Kidney glomerular epithelial cell (primary cell): ENCODE measurements around the gene KLF5.
"Not testable (repeated sequence)": the region's sequence is repeated elsewhere in the genome, so short reads cannot be mapped to it uniquely, and the experiment has no call there.

Source experiments
- DNase-seq: peaks from one replicate; lab custom pipeline; 2025; lab: John Stamatoyannopoulos, UW

Gene KLF5

GRCh38 chr13:73088332-73088935, 29.6 kb downstream of the KLF5 start:
- DNase-seq = no peak

- DNase-seq = no peak
Observed at GRCh38 chr13:73089213-73089612, 30.4 kb downstream of the KLF5 start.

GRCh38 chr13:73090116-73090822, 31.5 kb downstream of the KLF5 start:
- DNase-seq = peak; percentile 88

- no peak for DNase-seq
Observed at GRCh38 chr13:73090823-73091187, 32.0 kb downstream of the KLF5 start.

- no peak for DNase-seq
Observed at GRCh38 chr13:73092829-73093228, 34.0 kb downstream of the KLF5 start.

GRCh38 chr13:73096173-73096572, 37.4 kb downstream of the KLF5 start:
- DNase-seq = no peak

- no peak for DNase-seq
Observed at GRCh38 chr13:73096638-73097037, 37.8 kb downstream of the KLF5 start.

- DNase-seq = not testable (repeated sequence)
Observed at GRCh38 chr13:73100781-73101180, 42.0 kb downstream of the KLF5 start.

- no peak for DNase-seq
Observed at GRCh38 chr13:73101351-73102007, 42.7 kb downstream of the KLF5 start.

- DNase-seq = no peak
Observed at GRCh38 chr13:73103238-73103637, 44.4 kb downstream of the KLF5 start.

GRCh38 chr13:73106513-73107178, 47.8 kb downstream of the KLF5 start:
- DNase-seq = no peak

GRCh38 chr13:73107481-73107880, 48.7 kb downstream of the KLF5 start:
- DNase-seq = no peak

- DNase-seq = no peak
Observed at GRCh38 chr13:73107970-73108369, 49.2 kb downstream of the KLF5 start.

GRCh38 chr13:73109288-73109899, 50.6 kb downstream of the KLF5 start:
- no peak for DNase-seq

- DNase-seq = no peak
Observed at GRCh38 chr13:73109969-73110368, 51.2 kb downstream of the KLF5 start.

- no peak for DNase-seq
Observed at GRCh38 chr13:73110814-73111213, 52.0 kb downstream of the KLF5 start.

GRCh38 chr13:73111331-73111730, 52.5 kb downstream of the KLF5 start:
- DNase-seq = no peak

GRCh38 chr13:73119612-73120011, 60.8 kb downstream of the KLF5 start:
- no peak for DNase-seq
